IPS DF 4.7 (cell line): ENCODE measurements around the gene HPN.
"Not testable (repeated sequence)": the region's sequence is repeated elsewhere in the genome, so short reads cannot be mapped to it uniquely, and the experiment has no call there.

ENCODE experiments used
- DNase-seq: peaks from one replicate; pipeline ENCODE4 v3.0.0-alpha.2; 2013; ENCODE audit warnings: low spot score; ENCODE audit errors: extremely low read depth

Gene HPN

GRCh38 chr19:35101949-35102348 lies 60.4 kb downstream of the HPN start:
- not testable (repeated sequence) for DNase-seq

GRCh38 chr19:35103614-35104013 lies 62.1 kb downstream of the HPN start:
- DNase-seq: not testable (repeated sequence)

GRCh38 chr19:35104361-35104760 lies 62.8 kb downstream of the HPN start:
- no peak for DNase-seq

GRCh38 chr19:35105047-35105410 lies 63.5 kb downstream of the HPN start:
- DNase-seq: no peak

- DNase-seq: no peak
Observed at GRCh38 chr19:35105411-35106290, 64.1 kb downstream of the HPN start.

- DNase-seq: no peak
Observed at GRCh38 chr19:35106291-35106583, 64.7 kb downstream of the HPN start.

GRCh38 chr19:35106898-35107541 lies 65.5 kb downstream of the HPN start:
- DNase-seq: no peak

- DNase-seq: no peak
Observed at GRCh38 chr19:35107545-35107944, 66.0 kb downstream of the HPN start.

- no peak for DNase-seq
Observed at GRCh38 chr19:35108730-35109129, 67.2 kb downstream of the HPN start.

- no peak for DNase-seq
Observed at GRCh38 chr19:35109395-35110112, 68.0 kb downstream of the HPN start.

GRCh38 chr19:35110974-35111373 lies 69.5 kb downstream of the HPN start:
- DNase-seq: no peak

- DNase-seq: no peak
Observed at GRCh38 chr19:35112995-35113688, 71.6 kb downstream of the HPN start.

- DNase-seq: peak; percentile 80
Observed at GRCh38 chr19:35114353-35115176, 73.0 kb downstream of the HPN start.

- DNase-seq: no peak
Observed at GRCh38 chr19:35115177-35115951, 73.8 kb downstream of the HPN start, which contains the start of gene FXYD3. Gene FXYD3 (plus strand): TSS chr19:35115823. CDS start chr19:35119377, 3,554 bp downstream.
